DOHH2 (cell line): ENCODE results near the gene MANEAL.

Source experiments
- H3F3A ChIP-seq: fragments of 200-600 bp; sonication (generic), shearing (Covaris generic); 2 replicates; pipeline ENCODE4 v1.6.0; 2016; ENCODE audit warnings: antibody characterized with exemption, mild to moderate bottlenecking; ENCODE audit not compliant: control insufficient read depth, insufficient read depth
- H3K27ac ChIP-seq: fragments of 200-600 bp; sonication (generic); 2 replicates; pipeline ENCODE4 v1.5.1; 2014; ENCODE audit warnings: low read depth, mild to moderate bottlenecking, low read length, moderate library complexity
- H3K27me3 ChIP-seq: fragments of 200-600 bp; sonication (generic); 2 replicates; pipeline ENCODE4 v1.6.1; 2014; ENCODE audit warnings: mild to moderate bottlenecking, low read length, mixed read lengths; ENCODE audit not compliant: control insufficient read depth
- H3K36me3 ChIP-seq: fragments of 200-600 bp; sonication (generic); 2 replicates; pipeline ENCODE4 v1.6.1; 2014; ENCODE audit warnings: mild to moderate bottlenecking, low read length, moderate library complexity, mixed read lengths; ENCODE audit not compliant: control insufficient read depth
- H3K4me1 ChIP-seq: fragments of 200-600 bp; sonication (generic); 2 replicates; pipeline ENCODE4 v1.6.1; 2014; ENCODE audit warnings: mild to moderate bottlenecking, low read length, mixed read lengths; ENCODE audit not compliant: control insufficient read depth
- H3K4me2 ChIP-seq: fragments of 200-600 bp; sonication (generic); 2 replicates; pipeline ENCODE4 v1.6.0; 2014; ENCODE audit warnings: mild to moderate bottlenecking, low read length, moderate library complexity
- H3K4me3 ChIP-seq: fragments of 200-600 bp; sonication (generic); 2 replicates; pipeline ENCODE4 v1.5.1; 2014; ENCODE audit warnings: mild to moderate bottlenecking, low read length, mixed read lengths
- H3K79me2 ChIP-seq: fragments of 200-600 bp; sonication (generic); 2 replicates; pipeline ENCODE4 v1.6.1; 2014; ENCODE audit warnings: mild to moderate bottlenecking, low read length, mixed read lengths; ENCODE audit not compliant: control insufficient read depth
- H3K9me2 ChIP-seq: fragments of 200-600 bp; sonication (generic); replicated peaks from 2 replicates; pipeline ENCODE4 v1.6.1; 2014; ENCODE audit warnings: mild to moderate bottlenecking, low read length, mixed read lengths; ENCODE audit not compliant: control insufficient read depth
- H3K9me3 ChIP-seq: fragments of 200-600 bp; sonication (generic); 2 replicates; pipeline ENCODE4 v1.6.1; 2014; ENCODE audit warnings: antibody characterized with exemption, low read length, mixed read lengths; ENCODE audit not compliant: control insufficient read depth, insufficient read depth
- H4K20me1 ChIP-seq: fragments of 200-600 bp; sonication (generic); 2 replicates; pipeline ENCODE4 v1.6.0; 2014; ENCODE audit warnings: low read depth, mild to moderate bottlenecking, antibody characterized with exemption, low read length, moderate library complexity; ENCODE audit not compliant: control insufficient read depth, insufficient read depth
- EZH2phosphoT487 ChIP-seq: fragments of 200-600 bp; sonication (generic); IDR thresholded peaks from 2 replicates; pipeline ENCODE4 v1.6.1; 2017; ENCODE audit warnings: borderline replicate concordance, mild to moderate bottlenecking, antibody characterized with exemption, low read length, moderate library complexity, mixed read lengths
- TF ChIP-seq, protein P1 (sequence below): fragments of 200-600 bp; sonication (generic); IDR thresholded peaks from one replicate; pipeline ENCODE4 v1.5.1; 2014; ENCODE audit warnings: antibody characterized with exemption, mild to moderate bottlenecking, low read depth, low read length; ENCODE audit not compliant: poor library complexity, severe bottlenecking

MANEAL gene

DNA sequence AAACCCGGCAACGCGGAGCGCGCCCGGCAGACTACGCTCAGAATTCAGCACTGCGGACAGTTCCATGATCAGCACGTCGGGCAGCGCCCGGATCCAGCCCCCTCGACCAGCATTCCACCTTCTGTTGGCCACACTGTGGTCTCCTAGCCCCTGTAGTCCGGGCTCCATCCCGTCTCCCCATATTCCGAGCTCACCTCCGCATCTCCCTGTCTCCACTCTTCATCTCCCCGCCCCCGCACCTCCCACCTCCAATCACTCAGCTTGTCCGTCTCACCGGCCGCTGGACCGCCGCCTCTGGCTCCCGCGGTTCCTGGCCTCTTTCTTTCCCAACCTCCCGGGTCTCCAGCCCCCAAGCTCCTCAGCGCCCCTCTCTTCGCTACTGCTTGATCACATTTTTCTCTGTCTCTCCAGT is 29.2 kb upstream of the MANEAL start:
- TF ChIP-seq, protein P1, sequence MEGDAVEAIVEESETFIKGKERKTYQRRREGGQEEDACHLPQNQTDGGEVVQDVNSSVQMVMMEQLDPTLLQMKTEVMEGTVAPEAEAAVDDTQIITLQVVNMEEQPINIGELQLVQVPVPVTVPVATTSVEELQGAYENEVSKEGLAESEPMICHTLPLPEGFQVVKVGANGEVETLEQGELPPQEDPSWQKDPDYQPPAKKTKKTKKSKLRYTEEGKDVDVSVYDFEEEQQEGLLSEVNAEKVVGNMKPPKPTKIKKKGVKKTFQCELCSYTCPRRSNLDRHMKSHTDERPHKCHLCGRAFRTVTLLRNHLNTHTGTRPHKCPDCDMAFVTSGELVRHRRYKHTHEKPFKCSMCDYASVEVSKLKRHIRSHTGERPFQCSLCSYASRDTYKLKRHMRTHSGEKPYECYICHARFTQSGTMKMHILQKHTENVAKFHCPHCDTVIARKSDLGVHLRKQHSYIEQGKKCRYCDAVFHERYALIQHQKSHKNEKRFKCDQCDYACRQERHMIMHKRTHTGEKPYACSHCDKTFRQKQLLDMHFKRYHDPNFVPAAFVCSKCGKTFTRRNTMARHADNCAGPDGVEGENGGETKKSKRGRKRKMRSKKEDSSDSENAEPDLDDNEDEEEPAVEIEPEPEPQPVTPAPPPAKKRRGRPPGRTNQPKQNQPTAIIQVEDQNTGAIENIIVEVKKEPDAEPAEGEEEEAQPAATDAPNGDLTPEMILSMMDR, result no peak
- TF ChIP-seq EZH2phosphoT487, result no peak
- H3K27me3 ChIP-seq, result peaks cover 35% of the 10 kb centered on the region
- peaks cover 7% of the 10 kb centered on the region for H3K4me1 ChIP-seq
- H3K27ac ChIP-seq, result no peak overlapping the region
- H3K9me3 ChIP-seq, result no peaks in the 10 kb centered on the region
- no peak overlapping the region for H3K4me2 ChIP-seq
- H3K4me3 ChIP-seq, result no peak overlapping the region
- no peaks in the 10 kb centered on the region for H3K36me3 ChIP-seq
- no peaks in the 10 kb centered on the region for H3F3A ChIP-seq
- no peaks in the 10 kb centered on the region for H4K20me1 ChIP-seq
- no peaks in the 10 kb centered on the region for H3K79me2 ChIP-seq
- no peaks in the 10 kb centered on the region for H3K9me2 ChIP-seq

DNA sequence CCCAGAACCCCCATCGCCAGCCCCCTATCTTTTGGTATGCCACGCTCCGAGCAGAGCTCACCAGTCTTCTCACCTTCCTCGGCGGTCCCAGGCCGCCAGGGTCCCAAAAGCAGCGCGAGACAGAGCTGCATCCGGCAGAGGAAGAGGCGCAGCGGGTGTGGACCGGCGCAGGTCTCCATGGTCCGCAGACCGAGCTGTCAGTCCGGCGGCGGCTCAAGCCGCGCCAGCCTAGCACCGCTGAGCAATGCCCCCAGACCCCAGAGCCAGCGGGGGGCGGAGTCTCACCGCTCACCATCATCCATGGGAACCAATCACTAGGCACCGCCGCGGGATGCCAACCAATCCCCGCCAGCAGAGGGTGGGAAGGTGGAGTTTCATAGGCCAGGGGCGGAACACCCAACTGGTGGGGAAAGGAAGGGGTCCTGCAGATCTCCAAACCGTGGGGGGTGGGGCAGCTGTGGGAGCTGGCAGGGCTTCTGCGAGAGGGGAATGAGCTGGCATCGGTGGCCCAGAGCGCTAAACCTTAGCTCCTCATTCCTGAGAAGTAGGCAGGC is 28.7 kb upstream of the MANEAL start, which contains the start of gene EPHA10:
Gene EPHA10 (minus strand): TSS at position 233 of the 554 bp plus-strand sequence. CDS start 54 bp downstream, at position 179.
- H3K36me3 ChIP-seq, result no peaks in the 10 kb centered on the region
- no peaks in the 10 kb centered on the region for H3K9me3 ChIP-seq
- H3K4me1 ChIP-seq, result peaks cover 7% of the 10 kb centered on the region
- H3K9me2 ChIP-seq, result no peaks in the 10 kb centered on the region
- H3K27me3 ChIP-seq, result peaks cover 35% of the 10 kb centered on the region
- H3K4me2 ChIP-seq, result peak within 1 kb of the TSS; percentile 41
- no peak within 1 kb of the TSS for H3K27ac ChIP-seq
- no peaks in the 10 kb centered on the region for H3F3A ChIP-seq
- no peaks in the 10 kb centered on the region for H4K20me1 ChIP-seq
- TF ChIP-seq, protein P1, result no peak
- TF ChIP-seq EZH2phosphoT487, result no peak
- H3K4me3 ChIP-seq, result peak within 1 kb of the TSS; percentile 20
- H3K79me2 ChIP-seq, result no peaks in the 10 kb centered on the region

DNA sequence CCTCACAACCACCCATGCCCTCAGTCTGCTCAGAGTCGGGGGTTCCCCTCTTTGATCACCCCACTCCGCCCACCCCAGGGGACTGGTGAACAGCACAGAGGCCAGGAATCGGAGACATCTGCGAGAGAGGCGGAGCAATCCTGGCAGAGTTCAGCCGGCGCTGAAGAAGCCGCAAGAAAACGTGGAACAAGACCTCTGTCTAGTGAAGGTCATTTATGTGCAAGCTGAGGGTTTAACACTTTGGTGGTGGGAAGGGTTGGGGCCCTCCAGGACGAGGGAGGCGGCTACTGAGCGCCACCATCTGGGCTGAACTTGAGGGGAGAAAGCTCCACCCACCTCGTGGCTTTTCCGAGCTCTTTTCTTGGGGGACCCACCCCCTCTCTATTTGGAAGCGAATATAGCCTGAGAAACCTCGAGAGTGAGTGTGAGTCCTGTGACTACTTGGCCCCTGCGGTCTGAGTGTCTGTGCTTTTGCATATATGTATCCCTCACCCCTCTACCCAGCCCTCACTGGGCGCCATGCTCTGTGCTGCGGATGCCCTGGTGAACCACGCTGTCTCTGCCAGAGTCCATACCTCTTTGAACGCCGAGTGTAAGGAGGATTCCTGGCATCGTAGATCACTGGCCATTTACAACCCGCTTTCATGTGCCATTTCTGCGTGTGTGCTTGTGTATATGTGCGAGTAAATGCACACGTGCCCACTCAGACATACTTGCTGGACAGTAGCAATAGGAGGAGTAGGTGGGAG is 27.6 kb upstream of the MANEAL start:
- Histone ChIP-seq H3F3A (no peaks in the 10 kb centered on the region), H3K4me3 (peak overlapping the region; percentile 20)

More for the DNA sequence above, 27.6 kb upstream of the MANEAL start:
- Histone ChIP-seq H3K4me1 (peaks cover 7% of the 10 kb centered on the region), H3K9me3 (no peaks in the 10 kb centered on the region), H3K9me2 (no peaks in the 10 kb centered on the region), H3K4me2 (peak overlapping the region; percentile 41), H4K20me1 (no peaks in the 10 kb centered on the region), H3K27ac (no peak overlapping the region), H3K79me2 (no peaks in the 10 kb centered on the region), H3K36me3 (no peaks in the 10 kb centered on the region), H3K27me3 (peaks cover 41% of the 10 kb centered on the region)
- TF ChIP-seq EZH2phosphoT487, result no peak
- TF ChIP-seq, protein P1, result peak; percentile 57
